Natural killer cell (primary cell): ENCODE results near the gene ATP5F1B. TPM values are rescaled to one million over a fixed set of nuclear protein-coding genes. Genes with fewer than 3 reads are reported as not detected.
A peak's percentile ranks its signal among the peaks of the same experiment; 100 is the strongest.

Experiments used
- ATAC-seq, 3 donors: fragments of 150-1000 bp in 2 of 3; fragments of 200-7000 bp in 1 of 3; cut with Tn5 transposase; 1 replicate in 1 of 3; 2 replicates in 2 of 3; pipeline ENCODE4 v1.10.0; 2021; ENCODE audit warnings: mild to moderate bottlenecking in 2 of 3, moderate library complexity in 2 of 3
- DNase-seq, 2 donors: peaks; one replicate each; pipeline versions ENCODE4 v3.0.0 to v3.0.0-alpha.2; 2013 to 2021; ENCODE audit warnings: mixed read lengths in 1 of 2
- H3K27ac ChIP-seq: one replicate; pipeline ENCODE4 v1.5.1; 2013; ENCODE audit warnings: mild to moderate bottlenecking, low read length
- H3K27me3 ChIP-seq: one replicate; pipeline ENCODE4 v1.6.1; 2013; ENCODE audit warnings: low read length; ENCODE audit not compliant: control insufficient read depth, insufficient read depth
- H3K36me3 ChIP-seq: one replicate; pipeline ENCODE4 v1.6.1; 2013; ENCODE audit warnings: low read length; ENCODE audit not compliant: control insufficient read depth, insufficient read depth
- H3K4me1 ChIP-seq: one replicate; pipeline ENCODE4 v1.6.1; 2013; ENCODE audit warnings: low read length; ENCODE audit not compliant: control insufficient read depth, insufficient read depth
- H3K4me3 ChIP-seq: one replicate; pipeline ENCODE4 v1.5.1; 2013; ENCODE audit warnings: low read length
- H3K9me3 ChIP-seq: one replicate; pipeline ENCODE4 v1.6.1; 2013; ENCODE audit warnings: low read length; ENCODE audit not compliant: control insufficient read depth, insufficient read depth
- H3K27ac Mint-ChIP-seq, 2 donors: one replicate each; pipeline ENCODE4 v1.8.0; 2022; ENCODE audit warnings: mild to moderate bottlenecking in 2 of 2, mixed read lengths in 2 of 2, moderate library complexity in 1 of 2
- H3K27me3 Mint-ChIP-seq, 2 donors: one replicate each; pipeline ENCODE4 v1.8.0; 2022; ENCODE audit warnings: low read depth in 2 of 2, mixed read lengths in 2 of 2
- H3K36me3 Mint-ChIP-seq: one replicate; pipeline ENCODE4 v1.8.0; 2022; ENCODE audit warnings: mixed read lengths
- H3K4me1 Mint-ChIP-seq, 2 donors: one replicate each; pipeline ENCODE4 v1.8.0; 2022; ENCODE audit warnings: mixed read lengths in 2 of 2
- H3K4me3 Mint-ChIP-seq: one replicate; pipeline ENCODE4 v1.8.0; 2022; ENCODE audit warnings: mild to moderate bottlenecking, moderate library complexity, mixed read lengths
- H3K9me3 Mint-ChIP-seq, 2 donors: one replicate each; pipeline ENCODE4 v1.8.0; 2022; ENCODE audit warnings: mixed read lengths in 2 of 2
- CTCF ChIP-seq: fragments of 200-600 bp; IDR thresholded peaks from one replicate; pipeline ENCODE4 v1.8.0; 2022; ENCODE audit warnings: antibody characterized with exemption
- WGBS: methylation state at CpG from one replicate; pipeline ENCODE4 v1.1.7; 2013; ENCODE audit warnings: missing lambda C conversion rate; ENCODE audit not compliant: insufficient coverage; 5-methylcytosine and 5-hydroxymethylcytosine counted together
- intact Hi-C: fragments of 100-400 bp; cut with micrococcal nuclease; formaldehyde crosslinking; loops from one replicate; pipeline ENCODE4 v1.14.2; 2022
- total RNA-seq, 4 donors: library from RNA; stranded (reverse); fragments of 120-200 nt in 1 of 4; gene quantifications; one replicate each; pipeline versions ENCODE4 v1.2.3 to v1.2.4, GENCODE V29; 2013 to 2022

ATP5F1B gene
- total RNA-seq, 3 donors from 2014 or later (not counting 1 experiment from before 2014, with no cell fraction given), result 335 to 378 (median 342) TPM

GRCh38 chr12:56596815-56597214, 49.0 kb downstream of the ATP5F1B start:
- Histone ChIP-seq H3K4me1 (no peaks in the 10 kb centered on the region), H3K27ac (no peak overlapping the region), H3K27me3 (no peaks in the 10 kb centered on the region), H3K9me3 (no peaks in the 10 kb centered on the region), H3K36me3 (peaks cover 52% of the 10 kb centered on the region), H3K4me3 (no peak overlapping the region)
- 90% methylated on average over 3 of the region's 3 CpGs for WGBS
- Mint-ChIP-seq H3K27me3 (no peaks in the 10 kb centered on the region), H3K4me1 (peaks cover 0 to 15% of the 10 kb centered on the region in 2 donors), H3K27ac (peak overlapping the region; percentile 54 to 77), H3K4me3 (no peak overlapping the region), H3K36me3 (peaks cover 19% of the 10 kb centered on the region), H3K9me3 (no peaks in the 10 kb centered on the region)
- DNase-seq (no peak), ATAC-seq (no peak)
- intact Hi-C loops, result no loop called here
- TF ChIP-seq CTCF, result no peak

GRCh38 chr12:56593909-56594621, 51.7 kb downstream of the ATP5F1B start:
- Histone ChIP-seq H3K27me3 (no peaks in the 10 kb centered on the region), H3K4me1 (no peaks in the 10 kb centered on the region), H3K9me3 (no peaks in the 10 kb centered on the region), H3K36me3 (peaks cover 25% of the 10 kb centered on the region), H3K27ac (no peak overlapping the region), H3K4me3 (no peak overlapping the region)
- 74% methylated on average over 8 of the region's 8 CpGs for WGBS
- intact Hi-C loops, result loop anchor here (1.0 kb wide), 1 partner anchor 81 kb away; no protein-coding TSS in a partner anchor
- Mint-ChIP-seq H3K4me1 (peaks cover 0 to 15% of the 10 kb centered on the region in 2 donors), H3K27ac (peak overlapping the region in 1 of 2 donors; percentile 15), H3K27me3 (no peaks in the 10 kb centered on the region), H3K9me3 (no peaks in the 10 kb centered on the region), H3K36me3 (peaks cover 19% of the 10 kb centered on the region), H3K4me3 (no peak overlapping the region)
- peak; percentile 75 for TF ChIP-seq CTCF
- DNase-seq (peak; percentile 58 to 78), ATAC-seq (peak; percentile 72 to 90 (median 78))

GRCh38 chr12:56591961-56592360, 53.8 kb downstream of the ATP5F1B start:
- no peak overlapping the region for H3K27ac ChIP-seq
- Mint-ChIP-seq H3K4me1 (peaks cover 0 to 7% of the 10 kb centered on the region in 2 donors), H3K27me3 (no peaks in the 10 kb centered on the region), H3K9me3 (no peaks in the 10 kb centered on the region), H3K27ac (no peak overlapping the region), H3K36me3 (peaks cover 6% of the 10 kb centered on the region), H3K4me3 (no peak overlapping the region)
- no peaks in the 10 kb centered on the region for H3K9me3 ChIP-seq
- intact Hi-C loops, result no loop called here
- H3K27me3 ChIP-seq, result no peaks in the 10 kb centered on the region
- ATAC-seq, result no peak
- no peak for TF ChIP-seq CTCF
- no peaks in the 10 kb centered on the region for H3K4me1 ChIP-seq
- no peak overlapping the region for H3K4me3 ChIP-seq
- peaks cover 5% of the 10 kb centered on the region for H3K36me3 ChIP-seq
- DNase-seq, result no peak

GRCh38 chr12:56591126-56591525, 54.7 kb downstream of the ATP5F1B start:
- Histone ChIP-seq H3K27ac (no peak overlapping the region), H3K27me3 (no peaks in the 10 kb centered on the region), H3K36me3 (peaks cover 2% of the 10 kb centered on the region), H3K4me1 (no peaks in the 10 kb centered on the region), H3K4me3 (no peak overlapping the region), H3K9me3 (no peaks in the 10 kb centered on the region)
- 96% methylated on average over 5 of the region's 5 CpGs for WGBS
- no peak for TF ChIP-seq CTCF
- Mint-ChIP-seq H3K4me3 (no peak overlapping the region), H3K4me1 (peaks cover 0 to 4% of the 10 kb centered on the region in 2 donors), H3K27me3 (no peaks in the 10 kb centered on the region), H3K36me3 (peaks cover 6% of the 10 kb centered on the region), H3K9me3 (no peaks in the 10 kb centered on the region), H3K27ac (no peak overlapping the region)
- intact Hi-C loops, result no loop called here
- no peak for DNase-seq
- ATAC-seq, result no peak
